ENCODE measurements around the gene PRR14L.
"Not testable (repeated sequence)": the region's sequence is repeated elsewhere in the genome, so short reads cannot be mapped to it uniquely, and the experiment has no call there.

Gene PRR14L

DNA sequence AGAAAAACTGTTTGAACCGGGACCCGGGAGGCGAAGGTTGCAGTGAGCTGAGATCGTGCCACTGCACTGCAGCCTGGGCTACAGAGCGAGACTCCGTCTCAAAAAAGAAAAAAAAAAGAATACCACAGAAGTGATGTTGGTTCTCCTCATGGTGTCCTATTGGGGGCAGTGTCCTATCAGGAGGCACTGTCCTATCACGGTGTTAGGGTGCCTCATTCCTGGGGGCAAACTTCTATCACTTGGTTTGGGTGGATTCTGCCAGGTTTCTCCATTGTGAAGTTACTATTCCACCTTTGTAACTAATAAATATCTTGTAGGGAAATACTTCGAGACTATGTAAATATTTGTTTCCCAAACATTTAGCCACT, 19.6 kb downstream of the PRR14L start:
- no peak for DNase-seq (ENCODE audit: insufficient read length, low spot score)
- TF ChIP-seq, protein P1, sequence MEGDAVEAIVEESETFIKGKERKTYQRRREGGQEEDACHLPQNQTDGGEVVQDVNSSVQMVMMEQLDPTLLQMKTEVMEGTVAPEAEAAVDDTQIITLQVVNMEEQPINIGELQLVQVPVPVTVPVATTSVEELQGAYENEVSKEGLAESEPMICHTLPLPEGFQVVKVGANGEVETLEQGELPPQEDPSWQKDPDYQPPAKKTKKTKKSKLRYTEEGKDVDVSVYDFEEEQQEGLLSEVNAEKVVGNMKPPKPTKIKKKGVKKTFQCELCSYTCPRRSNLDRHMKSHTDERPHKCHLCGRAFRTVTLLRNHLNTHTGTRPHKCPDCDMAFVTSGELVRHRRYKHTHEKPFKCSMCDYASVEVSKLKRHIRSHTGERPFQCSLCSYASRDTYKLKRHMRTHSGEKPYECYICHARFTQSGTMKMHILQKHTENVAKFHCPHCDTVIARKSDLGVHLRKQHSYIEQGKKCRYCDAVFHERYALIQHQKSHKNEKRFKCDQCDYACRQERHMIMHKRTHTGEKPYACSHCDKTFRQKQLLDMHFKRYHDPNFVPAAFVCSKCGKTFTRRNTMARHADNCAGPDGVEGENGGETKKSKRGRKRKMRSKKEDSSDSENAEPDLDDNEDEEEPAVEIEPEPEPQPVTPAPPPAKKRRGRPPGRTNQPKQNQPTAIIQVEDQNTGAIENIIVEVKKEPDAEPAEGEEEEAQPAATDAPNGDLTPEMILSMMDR (IDR thresholded peaks at IDR 0.05; ENCODE audit: insufficient read depth, missing control alignments), result no peak
- no peak for FAIRE-seq

DNA sequence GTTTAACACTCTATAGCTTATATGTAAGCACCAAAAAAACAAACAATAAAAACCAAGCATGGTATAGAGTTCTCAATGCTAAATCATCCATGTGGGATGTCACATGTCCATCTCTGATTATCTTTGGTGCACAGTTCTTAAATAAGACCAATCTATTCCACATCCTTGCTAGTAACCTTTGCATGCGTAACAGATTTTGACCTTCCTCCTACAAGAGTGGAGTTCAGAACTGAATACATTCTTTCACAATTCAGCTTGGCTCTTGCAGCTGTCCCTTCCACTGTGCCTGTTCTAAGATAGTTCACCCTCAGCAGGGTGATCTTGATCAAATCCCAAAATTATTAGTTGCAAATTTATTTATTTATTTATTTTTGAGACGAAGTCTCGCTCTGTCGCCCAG, 21.1 kb downstream of the PRR14L start:
- TF ChIP-seq, protein P1 (IDR thresholded peaks at IDR 0.05; ENCODE audit: insufficient read depth, missing control alignments), result no peak
- no peak for FAIRE-seq
- no peak for DNase-seq (ENCODE audit: insufficient read length, low spot score)

DNA sequence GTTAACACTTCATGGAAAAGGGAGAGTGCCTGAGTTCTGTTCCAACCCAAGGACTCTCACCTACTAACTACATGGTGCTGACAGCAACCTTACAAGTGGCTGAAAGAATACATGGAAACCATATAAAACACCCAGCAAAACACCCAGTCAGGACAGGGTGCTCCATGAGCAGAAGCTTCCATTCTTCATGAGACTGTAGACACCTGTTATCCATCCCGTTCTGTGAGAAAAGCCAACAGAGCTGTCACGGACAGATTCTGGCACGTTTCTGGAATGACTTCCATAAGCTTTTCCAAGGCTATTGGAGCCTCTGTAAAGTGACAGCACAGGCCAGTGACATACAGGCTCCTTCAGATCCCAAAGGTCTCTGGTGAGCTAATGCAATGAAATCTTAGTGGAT, 23.2 kb downstream of the PRR14L start:
- DNase-seq (ENCODE audit: insufficient read length, low spot score) (no peak), FAIRE-seq (no peak)
- TF ChIP-seq, protein P1 (IDR thresholded peaks at IDR 0.05; ENCODE audit: insufficient read depth, missing control alignments), result no peak

DNA sequence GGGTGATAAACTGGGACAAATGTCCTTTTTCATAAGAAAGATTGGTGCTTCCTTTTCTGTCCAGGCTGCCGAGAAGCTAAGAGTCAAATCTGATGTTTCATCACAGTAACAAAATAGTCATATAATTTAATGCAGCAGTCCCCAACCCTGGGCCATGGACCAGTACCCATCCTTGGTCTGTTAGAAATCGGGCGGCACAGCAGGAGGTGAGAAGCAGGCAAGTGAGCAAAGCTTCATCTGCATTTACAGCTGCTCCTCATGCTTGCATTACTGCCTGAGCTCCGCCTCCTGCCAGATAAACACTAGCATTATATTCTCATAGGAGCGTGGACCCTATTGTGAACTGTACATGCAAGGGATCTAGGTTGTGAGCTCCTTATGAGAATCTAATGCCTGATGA, 26.2 kb downstream of the PRR14L start:
- FAIRE-seq, result no peak
- DNase-seq (ENCODE audit: insufficient read length, low spot score), result no peak
- TF ChIP-seq, protein P1 (IDR thresholded peaks at IDR 0.05; ENCODE audit: insufficient read depth, missing control alignments), result no peak

DNA sequence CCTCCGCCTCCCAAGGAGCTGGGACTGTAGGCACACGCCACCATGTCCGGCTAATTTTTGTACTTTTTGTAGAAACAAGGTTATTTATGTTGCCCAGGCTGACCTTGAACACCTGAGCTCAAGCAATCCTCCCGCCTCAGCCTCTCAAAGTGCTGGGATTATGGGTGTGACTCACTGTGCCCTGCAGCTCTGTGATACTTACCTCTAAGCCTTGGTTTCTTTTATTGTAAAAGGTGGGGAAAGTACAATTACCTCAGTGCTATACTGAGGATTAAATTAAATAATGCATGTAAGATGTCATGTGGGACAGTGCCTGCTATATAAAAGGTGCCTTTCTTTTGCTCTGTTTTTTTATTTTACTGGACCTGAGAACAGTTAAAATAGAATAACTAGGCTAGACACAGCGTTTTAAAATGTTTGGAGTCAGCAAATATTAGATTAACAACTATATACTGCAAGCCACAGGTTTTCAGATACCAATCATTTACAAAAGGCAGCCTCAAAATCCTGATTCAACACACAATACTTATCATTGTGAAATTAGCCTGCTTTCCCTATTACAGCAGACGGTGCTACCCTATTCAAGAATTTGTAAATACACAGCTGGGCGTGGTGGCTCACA, 30.0 kb downstream of the PRR14L start:
- no peak for DNase-seq (ENCODE audit: insufficient read length, low spot score)
- TF ChIP-seq, protein P1 (IDR thresholded peaks at IDR 0.05; ENCODE audit: insufficient read depth, missing control alignments), result no peak
- FAIRE-seq, result no peak

DNA sequence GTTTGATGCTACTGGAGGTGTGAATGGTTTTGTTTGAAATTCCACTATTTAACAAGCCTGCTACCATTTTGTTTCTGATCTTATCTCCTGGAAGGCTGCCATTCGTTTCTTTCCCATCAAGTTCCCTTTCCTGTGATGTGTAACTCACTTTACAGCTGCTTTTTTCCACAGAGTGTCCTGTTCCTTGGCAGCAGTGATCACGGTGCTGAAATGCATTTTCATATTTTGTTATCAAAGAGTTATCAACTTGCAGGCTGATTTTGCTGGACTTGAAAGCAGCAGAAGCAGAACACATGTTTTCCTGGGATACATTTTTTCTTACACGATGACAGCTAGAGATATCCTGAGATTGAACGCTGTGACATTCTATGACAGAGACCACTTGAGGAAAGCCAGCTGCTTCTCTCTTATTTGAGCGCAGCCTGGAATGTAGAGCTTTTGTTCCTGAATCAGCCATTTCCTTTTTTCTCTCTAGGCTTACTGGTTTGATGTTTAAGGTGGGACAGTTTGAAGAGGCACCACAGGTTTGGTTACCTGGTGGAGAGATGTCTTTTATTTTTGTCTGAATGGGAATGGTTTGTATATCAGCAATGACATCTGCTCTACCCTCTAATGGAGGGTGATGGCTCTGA, 34.7 kb downstream of the PRR14L start:
- no peak for FAIRE-seq
- no peak for DNase-seq (ENCODE audit: insufficient read length, low spot score)
- TF ChIP-seq, protein P1 (IDR thresholded peaks at IDR 0.05; ENCODE audit: insufficient read depth, missing control alignments), result no peak

DNA sequence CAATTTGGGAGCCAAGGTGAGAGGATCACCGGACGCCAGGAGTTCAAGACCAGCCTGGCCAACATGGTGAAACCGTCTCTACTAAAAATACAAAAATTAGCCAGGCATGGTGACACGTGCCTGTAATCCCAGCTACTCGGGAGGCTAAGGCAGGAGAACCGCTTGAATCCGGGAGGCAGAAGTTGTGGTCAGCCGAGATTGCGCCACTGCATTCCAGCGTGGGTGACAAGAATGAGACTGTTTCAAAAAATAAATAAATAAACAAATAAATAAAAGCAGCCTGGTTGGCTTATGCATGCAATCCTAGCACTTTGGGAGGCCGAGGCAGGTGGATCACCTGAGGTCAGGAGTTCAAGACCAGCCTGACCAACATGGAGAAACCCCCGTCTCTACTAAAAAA, 38.7 kb downstream of the PRR14L start:
- DNase-seq (ENCODE audit: insufficient read length, low spot score); FAIRE-seq: not testable (repeated sequence)

All from D721Med (cell line).